MM.1S (cell line): ENCODE results near the gene GABRD.

Source experiments
- DNase-seq: peaks from one replicate; pipeline ENCODE4 v3.0.0-alpha.2; 2015
- H2AFZ ChIP-seq: fragments of 300-600 bp; sonication (generic); 2 replicates; pipeline ENCODE4 v1.6.0; 2016; ENCODE audit warnings: antibody characterized with exemption, low read length
- H3F3A ChIP-seq: fragments of 300-600 bp; sonication (generic); 2 replicates; pipeline ENCODE4 v1.6.1; 2016; ENCODE audit warnings: mild to moderate bottlenecking, antibody characterized with exemption, low read length, moderate library complexity, mixed read lengths; ENCODE audit not compliant: insufficient read depth
- H3K27ac ChIP-seq: fragments of 300-600 bp; sonication (generic); 2 replicates; pipeline ENCODE4 v1.5.1; 2016; ENCODE audit warnings: mild to moderate bottlenecking, low read length
- H3K27me3 ChIP-seq: fragments of 300-600 bp; sonication (generic); replicated peaks from 2 replicates; pipeline ENCODE4 v1.6.0; 2016; ENCODE audit warnings: low read length; ENCODE audit not compliant: insufficient read depth
- H3K36me3 ChIP-seq: fragments of 300-600 bp; sonication (generic); replicated peaks from 2 replicates; pipeline ENCODE4 v1.6.1; 2016; ENCODE audit warnings: mild to moderate bottlenecking, low read length, mixed read lengths; ENCODE audit not compliant: insufficient read depth
- H3K4me1 ChIP-seq: fragments of 300-600 bp; sonication (generic); 2 replicates; pipeline ENCODE4 v1.6.1; 2016; ENCODE audit warnings: low read length, mixed read lengths
- H3K4me2 ChIP-seq: fragments of 300-600 bp; sonication (generic); 2 replicates; pipeline ENCODE4 v1.6.0; 2016; ENCODE audit warnings: low read depth, low read length
- H3K4me3 ChIP-seq: fragments of 300-600 bp; sonication (generic); 2 replicates; pipeline ENCODE4 v1.5.1; 2016; ENCODE audit warnings: low read length, mixed read lengths
- H3K79me2 ChIP-seq: fragments of 300-600 bp; sonication (generic); 2 replicates; pipeline ENCODE4 v1.6.1; 2016; ENCODE audit warnings: mixed run types, low read length, mixed read lengths
- H3K9ac ChIP-seq: fragments of 300-600 bp; sonication (generic); 2 replicates; pipeline ENCODE4 v1.6.1; 2016; ENCODE audit warnings: low read length, mixed read lengths
- H3K9me2 ChIP-seq: fragments of 300-600 bp; sonication (generic); replicated peaks from 2 replicates; pipeline ENCODE4 v1.6.1; 2016; ENCODE audit warnings: mild to moderate bottlenecking, low read length, mixed read lengths; ENCODE audit not compliant: insufficient read depth
- H3K9me3 ChIP-seq: fragments of 300-600 bp; sonication (generic); replicated peaks from 2 replicates; pipeline ENCODE4 v1.6.1; 2016; ENCODE audit warnings: mild to moderate bottlenecking, low read length, mixed read lengths; ENCODE audit not compliant: insufficient read depth
- H4K20me1 ChIP-seq: fragments of 300-600 bp; sonication (generic); 2 replicates; pipeline ENCODE4 v1.6.1; 2016; ENCODE audit warnings: mild to moderate bottlenecking, low read length, moderate library complexity, mixed read lengths; ENCODE audit not compliant: insufficient read depth
- CTCF ChIP-seq: fragments of 300-600 bp; sonication (generic); IDR thresholded peaks from 2 replicates; pipeline ENCODE4 v1.5.1; 2016; ENCODE audit warnings: antibody characterized with exemption, low read length, mixed read lengths
- EZH2 ChIP-seq: fragments of 300-600 bp; sonication (generic); optimal IDR thresholded peaks from 2 replicates; pipeline ENCODE3; 2017; ENCODE audit warnings: low read depth, mild to moderate bottlenecking, antibody characterized with exemption, low read length, mixed read lengths
- EZH2phosphoT487 ChIP-seq: fragments of 300-600 bp; sonication (generic); IDR thresholded peaks from 2 replicates; pipeline ENCODE4 v1.6.1; 2018; ENCODE audit warnings: antibody characterized with exemption, low read length

GABRD gene

GRCh38 chr1:2060535-2060934, 41.4 kb downstream of the GABRD start:
- H3F3A ChIP-seq: no peaks in the 10 kb centered on the region
- H3K9me2 ChIP-seq: no peaks in the 10 kb centered on the region
- no peak overlapping the region for H3K4me2 ChIP-seq
- H2AFZ ChIP-seq: no peak overlapping the region
- no peaks in the 10 kb centered on the region for H3K4me1 ChIP-seq
- no peak overlapping the region for H3K27ac ChIP-seq
- no peak overlapping the region for H3K9ac ChIP-seq
- no peaks in the 10 kb centered on the region for H3K79me2 ChIP-seq
- no peaks in the 10 kb centered on the region for H3K36me3 ChIP-seq
- TF ChIP-seq EZH2phosphoT487 (no peak), CTCF (no peak), EZH2 (no peak)
- H3K9me3 ChIP-seq: no peaks in the 10 kb centered on the region
- H3K27me3 ChIP-seq: peaks cover 88% of the 10 kb centered on the region
- DNase-seq: no peak
- H4K20me1 ChIP-seq: no peaks in the 10 kb centered on the region
- H3K4me3 ChIP-seq: no peak overlapping the region

- Histone ChIP-seq H3K9me3 (no peaks in the 10 kb centered on the region), H4K20me1 (no peaks in the 10 kb centered on the region), H3K27ac (no peak overlapping the region), H3K79me2 (no peaks in the 10 kb centered on the region), H3K4me3 (no peak overlapping the region), H3K36me3 (no peaks in the 10 kb centered on the region), H2AFZ (no peak overlapping the region), H3F3A (no peaks in the 10 kb centered on the region), H3K9ac (no peak overlapping the region), H3K4me1 (no peaks in the 10 kb centered on the region), H3K9me2 (no peaks in the 10 kb centered on the region), H3K4me2 (no peak overlapping the region), H3K27me3 (peaks cover 88% of the 10 kb centered on the region)
- no peak for DNase-seq
- TF ChIP-seq CTCF: no peak
- no peak for TF ChIP-seq EZH2phosphoT487
- TF ChIP-seq EZH2: no peak
Observed at GRCh38 chr1:2061065-2061778, 42.1 kb downstream of the GABRD start.

- H3K9ac ChIP-seq: no peak overlapping the region
- H3K4me2 ChIP-seq: no peak overlapping the region
- no peak overlapping the region for H3K4me3 ChIP-seq
- H3K9me3 ChIP-seq: no peaks in the 10 kb centered on the region
- no peaks in the 10 kb centered on the region for H3K79me2 ChIP-seq
- H3K9me2 ChIP-seq: no peaks in the 10 kb centered on the region
- H2AFZ ChIP-seq: no peak overlapping the region
- H3K27me3 ChIP-seq: peaks cover 95% of the 10 kb centered on the region
- no peak for DNase-seq
- H3K36me3 ChIP-seq: no peaks in the 10 kb centered on the region
- H4K20me1 ChIP-seq: no peaks in the 10 kb centered on the region
- no peaks in the 10 kb centered on the region for H3K4me1 ChIP-seq
- no peak overlapping the region for H3K27ac ChIP-seq
- H3F3A ChIP-seq: no peaks in the 10 kb centered on the region
- TF ChIP-seq CTCF: no peak
- TF ChIP-seq EZH2phosphoT487: no peak
- TF ChIP-seq EZH2: no peak
Observed at GRCh38 chr1:2065699-2066098, 46.6 kb downstream of the GABRD start.
